ENCODE measurements around the gene ZDHHC6. TPM values are rescaled to one million over a fixed set of nuclear protein-coding genes. Genes with fewer than 3 reads are reported as not detected.

ZDHHC6 gene
- total RNA-seq, 1 donor from 2014 or later: 44.5 TPM

DNA sequence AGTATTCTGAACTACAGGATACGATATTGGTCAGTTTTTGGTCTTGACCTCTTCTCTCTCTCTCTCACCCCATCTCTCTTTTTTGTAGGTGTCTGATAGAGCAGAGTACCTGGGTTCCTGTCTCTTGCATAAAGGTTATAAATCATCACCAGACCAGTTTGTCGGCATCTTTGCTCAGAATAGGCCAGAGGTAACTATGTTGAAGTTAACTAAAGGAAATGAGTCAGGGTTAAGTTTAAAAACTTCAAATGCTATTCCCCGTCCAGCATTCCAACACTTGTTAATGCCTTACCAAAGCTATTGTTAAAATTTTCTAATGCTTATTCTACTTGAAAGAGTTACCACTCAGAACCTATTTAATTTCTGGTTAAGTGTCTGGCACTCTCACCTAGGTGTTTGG, 42.1 kb downstream of the ZDHHC6 start:
- intact Hi-C loops (cut with micrococcal nuclease): no loop called here
- H3K36me3 Mint-ChIP-seq (ENCODE audit: low read depth): peaks cover 89% of the 10 kb centered on the region
- peaks cover 8% of the 10 kb centered on the region for H3K9me3 Mint-ChIP-seq
- no peak overlapping the region for H3K27ac Mint-ChIP-seq
- peaks cover 15% of the 10 kb centered on the region for H3K4me1 Mint-ChIP-seq
- no peak overlapping the region for H3K4me3 Mint-ChIP-seq
- POLR2A ChIA-PET: no interaction called here
- no peak for DNase-seq
- H3K27me3 Mint-ChIP-seq: no peaks in the 10 kb centered on the region
- CTCF ChIA-PET: no interaction called here
- no peak for ATAC-seq (ENCODE audit: low read depth)
- TF ChIP-seq, protein P1, sequence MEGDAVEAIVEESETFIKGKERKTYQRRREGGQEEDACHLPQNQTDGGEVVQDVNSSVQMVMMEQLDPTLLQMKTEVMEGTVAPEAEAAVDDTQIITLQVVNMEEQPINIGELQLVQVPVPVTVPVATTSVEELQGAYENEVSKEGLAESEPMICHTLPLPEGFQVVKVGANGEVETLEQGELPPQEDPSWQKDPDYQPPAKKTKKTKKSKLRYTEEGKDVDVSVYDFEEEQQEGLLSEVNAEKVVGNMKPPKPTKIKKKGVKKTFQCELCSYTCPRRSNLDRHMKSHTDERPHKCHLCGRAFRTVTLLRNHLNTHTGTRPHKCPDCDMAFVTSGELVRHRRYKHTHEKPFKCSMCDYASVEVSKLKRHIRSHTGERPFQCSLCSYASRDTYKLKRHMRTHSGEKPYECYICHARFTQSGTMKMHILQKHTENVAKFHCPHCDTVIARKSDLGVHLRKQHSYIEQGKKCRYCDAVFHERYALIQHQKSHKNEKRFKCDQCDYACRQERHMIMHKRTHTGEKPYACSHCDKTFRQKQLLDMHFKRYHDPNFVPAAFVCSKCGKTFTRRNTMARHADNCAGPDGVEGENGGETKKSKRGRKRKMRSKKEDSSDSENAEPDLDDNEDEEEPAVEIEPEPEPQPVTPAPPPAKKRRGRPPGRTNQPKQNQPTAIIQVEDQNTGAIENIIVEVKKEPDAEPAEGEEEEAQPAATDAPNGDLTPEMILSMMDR (IDR thresholded peaks at IDR 0.05): no peak

DNA sequence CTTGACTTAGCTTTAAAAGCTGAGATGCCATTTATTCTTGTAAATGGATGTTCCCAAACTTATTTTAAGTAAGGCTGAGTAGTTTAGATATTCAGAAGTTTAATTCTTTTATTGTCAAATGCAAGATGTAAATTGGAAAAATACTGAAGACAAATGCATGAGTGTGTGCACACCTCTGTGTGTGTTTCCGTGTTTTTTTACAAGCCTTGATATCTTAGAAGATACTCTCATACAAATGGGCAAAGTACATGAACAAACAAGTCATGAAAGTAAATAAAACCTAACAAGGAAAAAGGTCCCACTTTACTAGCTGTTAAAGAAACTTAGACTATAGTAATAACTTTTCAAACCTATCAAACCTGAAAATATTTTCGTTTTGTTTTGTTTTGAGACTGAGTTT, 43.8 kb downstream of the ZDHHC6 start:
- H3K4me3 Mint-ChIP-seq: no peak overlapping the region
- no peak for ATAC-seq (ENCODE audit: low read depth)
- H3K27me3 Mint-ChIP-seq: no peaks in the 10 kb centered on the region
- TF ChIP-seq, protein P1 (IDR thresholded peaks at IDR 0.05): no peak
- H3K36me3 Mint-ChIP-seq (ENCODE audit: low read depth): peaks cover 88% of the 10 kb centered on the region
- H3K4me1 Mint-ChIP-seq: peaks cover 15% of the 10 kb centered on the region
- CTCF ChIA-PET: no interaction called here
- H3K9me3 Mint-ChIP-seq: peaks cover 8% of the 10 kb centered on the region
- POLR2A ChIA-PET: no interaction called here
- H3K27ac Mint-ChIP-seq: no peak overlapping the region
- DNase-seq: no peak
- intact Hi-C loops (cut with micrococcal nuclease): no loop called here

DNA sequence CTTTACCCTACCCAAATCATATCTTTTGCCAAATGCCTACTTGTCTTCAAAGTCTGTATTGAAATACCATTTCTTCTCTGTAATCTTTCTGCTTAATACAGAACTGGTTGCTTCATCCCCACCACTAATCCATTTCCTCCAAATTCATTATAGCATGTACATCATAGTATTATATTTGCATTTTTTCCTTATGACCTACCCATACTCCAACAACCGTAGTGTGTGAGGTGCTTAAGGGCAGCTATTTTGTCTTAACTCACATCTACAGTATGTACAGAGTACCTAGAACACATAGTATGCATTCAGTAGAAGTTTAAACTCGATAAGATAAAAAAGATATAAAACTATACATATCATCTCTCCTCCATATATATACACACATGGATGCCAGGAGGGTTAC, 49.1 kb downstream of the ZDHHC6 start:
- H3K4me3 Mint-ChIP-seq: no peak overlapping the region
- intact Hi-C loops (cut with micrococcal nuclease): no loop called here
- CTCF ChIA-PET: no interaction called here

DNA sequence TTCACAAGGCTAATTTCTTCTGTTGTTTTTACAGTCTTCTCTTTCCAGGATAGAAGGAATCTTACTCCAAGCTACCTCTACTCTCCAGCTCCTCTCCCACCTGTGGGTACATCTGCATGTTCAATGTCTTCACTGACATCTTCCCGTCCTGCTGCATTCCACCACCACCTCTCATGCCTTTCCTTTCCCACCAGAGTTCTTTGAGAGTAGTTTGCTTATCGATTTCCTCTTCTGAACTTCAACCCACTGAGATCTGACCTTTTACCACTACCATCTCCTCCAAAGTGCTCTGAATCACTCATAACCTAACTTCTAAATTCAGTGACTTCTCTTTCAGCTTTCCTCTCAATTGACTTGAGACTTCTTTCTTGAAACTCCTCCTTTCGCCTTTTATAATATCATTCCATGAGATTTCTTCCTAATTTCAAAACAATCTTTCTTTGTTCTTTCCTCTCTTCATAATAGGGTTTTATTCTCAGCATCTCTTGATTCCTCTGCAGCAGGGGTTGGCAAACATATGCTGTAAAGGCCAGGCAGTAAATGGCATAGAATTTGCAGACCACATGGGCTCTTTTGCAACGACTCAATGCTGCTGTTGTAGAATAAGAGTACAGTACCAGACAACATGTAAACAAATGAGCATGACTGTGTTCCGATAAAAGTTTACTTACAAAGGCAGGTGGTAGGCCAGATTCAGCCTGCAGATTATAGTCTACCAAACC, 50.7 kb downstream of the ZDHHC6 start:
- Mint-ChIP-seq H3K27ac (no peak overlapping the region), H3K4me3 (no peak overlapping the region), H3K9me3 (no peaks in the 10 kb centered on the region), H3K36me3 (ENCODE audit: low read depth) (peaks cover 32% of the 10 kb centered on the region), H3K27me3 (no peaks in the 10 kb centered on the region), H3K4me1 (peaks cover 4% of the 10 kb centered on the region)
- intact Hi-C loops (cut with micrococcal nuclease): no loop called here
- ChIA-PET POLR2A (no interaction called here), CTCF (no interaction called here)
- TF ChIP-seq, protein P1 (IDR thresholded peaks at IDR 0.05): no peak
- DNase-seq: no peak
- no peak for ATAC-seq (ENCODE audit: low read depth)

More for the DNA sequence above, 49.1 kb downstream of the ZDHHC6 start:
- H3K4me1 Mint-ChIP-seq: peaks cover 2% of the 10 kb centered on the region
- no peaks in the 10 kb centered on the region for H3K9me3 Mint-ChIP-seq
- POLR2A ChIA-PET: no interaction called here
- ATAC-seq (ENCODE audit: low read depth) (no peak), DNase-seq (no peak)
- H3K36me3 Mint-ChIP-seq (ENCODE audit: low read depth): peaks cover 48% of the 10 kb centered on the region
- no peaks in the 10 kb centered on the region for H3K27me3 Mint-ChIP-seq
- TF ChIP-seq, protein P1 (IDR thresholded peaks at IDR 0.05): no peak
- H3K27ac Mint-ChIP-seq: no peak overlapping the region

DNA sequence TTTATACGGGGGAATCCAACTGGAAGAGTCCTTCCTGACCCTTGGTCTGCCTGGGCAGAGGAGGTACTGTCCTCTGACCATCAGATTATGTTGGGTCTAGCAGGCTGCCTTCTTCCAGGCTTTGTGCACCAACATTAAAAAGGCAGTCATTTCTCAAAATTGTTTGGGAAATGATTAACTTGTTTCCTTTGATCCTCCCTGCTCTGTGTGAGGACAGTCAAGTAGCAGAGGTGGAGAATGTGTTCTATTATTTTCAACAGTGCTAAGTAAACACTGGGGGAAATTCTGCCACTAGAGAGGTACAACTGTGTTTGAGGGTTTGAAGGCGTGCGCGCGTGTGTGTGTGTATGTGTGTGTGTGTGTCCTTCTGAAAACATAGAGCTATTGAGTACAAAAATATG, 52.2 kb downstream of the ZDHHC6 start:
- H3K27ac Mint-ChIP-seq: no peak overlapping the region
- ATAC-seq (ENCODE audit: low read depth): no peak
- ChIA-PET POLR2A (no interaction called here), CTCF (no interaction called here)
- DNase-seq: no peak
- peaks cover 22% of the 10 kb centered on the region for H3K36me3 Mint-ChIP-seq (ENCODE audit: low read depth)
- H3K4me3 Mint-ChIP-seq: no peak overlapping the region
- H3K4me1 Mint-ChIP-seq: peaks cover 11% of the 10 kb centered on the region
- H3K27me3 Mint-ChIP-seq: no peaks in the 10 kb centered on the region
- no peaks in the 10 kb centered on the region for H3K9me3 Mint-ChIP-seq
- TF ChIP-seq, protein P1 (IDR thresholded peaks at IDR 0.05): no peak
- intact Hi-C loops (cut with micrococcal nuclease): no loop called here

Measured in activated B cell treated with CpG ODN at 0.5 μM for 24 hours (primary cell).